Measurements from ENCODE around the gene CYBA.

Gene CYBA

DNA sequence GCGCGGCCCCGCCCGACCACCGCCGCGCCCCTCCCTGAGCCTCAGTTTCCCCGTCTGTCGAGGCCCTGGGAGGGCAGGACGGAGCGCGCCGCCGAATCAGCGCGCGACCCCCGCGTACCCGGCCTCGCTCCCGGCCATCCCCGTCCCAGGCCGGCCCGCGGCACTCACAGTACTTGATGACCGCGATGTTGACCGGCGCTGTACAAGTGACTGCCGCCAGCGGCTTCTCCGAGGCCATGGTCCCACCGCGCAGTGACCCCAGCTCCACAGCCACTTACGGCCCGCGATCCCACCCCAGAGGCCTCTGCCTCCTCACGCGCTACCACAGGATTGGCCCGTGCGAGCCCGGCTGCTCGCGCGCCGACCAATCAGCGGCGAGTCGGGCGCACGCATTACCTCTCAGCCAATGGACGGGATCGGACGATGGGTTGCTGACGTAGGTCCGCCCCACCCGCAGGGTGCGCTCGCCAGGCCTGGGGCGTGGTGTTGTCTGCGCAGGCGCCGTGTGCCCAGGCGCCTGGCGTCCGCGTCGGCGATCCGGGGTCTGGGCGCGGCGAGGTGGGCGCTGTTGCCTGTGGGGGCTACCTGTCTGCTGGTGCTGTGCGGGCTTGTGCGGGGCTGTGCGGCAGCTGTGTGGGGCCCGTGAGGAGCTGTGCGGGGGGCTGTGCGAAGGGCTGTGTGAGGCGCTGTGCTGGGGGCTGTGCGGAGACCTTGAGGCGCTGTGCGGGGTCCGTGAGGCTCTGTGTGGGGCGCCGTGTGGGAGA is 12.2 kb upstream of the CYBA start, which contains the start of gene MVD:
Gene MVD, minus strand, starts transcription at position 249 of the 764 bp plus-strand sequence. Its CDS starts 11 bp downstream, at position 238.
- DNase-seq (ENCODE audit: low read depth, low spot score) = peak; percentile 95

GRCh38 chr16:88662222-88662842 is 11.5 kb upstream of the CYBA start:
- DNase-seq (ENCODE audit: low read depth, low spot score) = no peak

GRCh38 chr16:88661468-88661867 is 10.6 kb upstream of the CYBA start:
- no peak for DNase-seq (ENCODE audit: low read depth, low spot score)

DNA sequence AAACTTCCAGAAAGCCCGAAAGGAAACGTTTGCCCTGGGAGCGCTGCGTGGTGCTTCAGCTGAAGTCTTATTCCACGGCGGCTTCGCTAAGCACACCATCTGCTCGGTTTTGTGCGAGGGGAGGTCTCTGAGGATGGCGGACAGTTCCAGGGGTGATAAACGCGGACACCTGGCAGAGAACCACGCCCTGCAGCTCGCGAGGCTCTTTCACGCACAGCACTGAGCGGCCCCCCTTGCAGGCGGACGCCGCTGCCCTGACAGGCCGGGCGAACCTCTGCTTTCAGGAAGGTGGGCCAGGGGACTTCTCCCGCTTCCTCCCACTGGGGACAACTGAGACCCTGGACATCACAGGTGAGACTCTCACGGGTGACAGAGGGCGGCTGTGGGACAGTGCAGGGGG is 8.3 kb upstream of the CYBA start:
- DNase-seq (ENCODE audit: low read depth, low spot score) = no peak

DNA sequence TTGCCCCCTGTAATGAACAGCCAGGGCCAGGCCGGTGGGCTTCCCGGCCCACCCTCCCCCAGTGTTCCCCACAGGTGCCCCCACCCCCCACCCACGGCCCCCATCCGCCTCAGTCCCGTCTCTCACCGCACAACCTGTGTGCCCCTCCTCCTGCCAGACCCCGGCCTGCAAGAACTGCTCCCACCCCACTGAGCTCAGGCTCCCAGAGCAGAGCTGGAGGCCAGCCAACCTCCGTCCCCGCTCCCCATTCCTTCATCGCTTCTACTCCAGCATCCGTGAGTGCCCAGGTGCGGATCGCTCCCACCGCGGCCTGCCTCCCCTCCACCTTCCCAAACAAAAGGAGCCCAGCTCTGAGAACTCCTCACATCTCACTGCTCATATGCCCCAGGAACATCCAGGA is 7.9 kb upstream of the CYBA start:
- DNase-seq (ENCODE audit: low read depth, low spot score) = no peak

DNA sequence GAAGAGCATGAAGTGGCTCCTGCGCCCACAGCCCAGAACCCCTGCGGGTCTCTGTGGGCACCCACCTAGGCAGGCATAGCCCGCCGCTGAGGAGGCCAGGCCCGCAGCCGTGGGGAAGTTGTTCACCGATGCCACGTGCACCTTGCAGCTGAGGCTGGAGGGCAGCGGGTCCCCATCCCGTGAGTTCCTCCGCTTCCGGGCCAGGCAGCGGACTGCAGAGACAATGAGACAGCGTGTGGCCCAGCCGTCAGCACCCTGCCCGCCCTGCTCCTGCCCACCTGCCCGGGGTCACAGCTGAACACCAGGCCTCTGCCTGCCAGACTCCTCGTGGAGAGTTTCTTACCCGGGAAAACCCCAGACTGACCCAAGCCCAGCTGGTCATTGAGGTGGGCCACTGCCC is 6.5 kb upstream of the CYBA start:
- DNase-seq (ENCODE audit: low read depth, low spot score) = no peak

DNA sequence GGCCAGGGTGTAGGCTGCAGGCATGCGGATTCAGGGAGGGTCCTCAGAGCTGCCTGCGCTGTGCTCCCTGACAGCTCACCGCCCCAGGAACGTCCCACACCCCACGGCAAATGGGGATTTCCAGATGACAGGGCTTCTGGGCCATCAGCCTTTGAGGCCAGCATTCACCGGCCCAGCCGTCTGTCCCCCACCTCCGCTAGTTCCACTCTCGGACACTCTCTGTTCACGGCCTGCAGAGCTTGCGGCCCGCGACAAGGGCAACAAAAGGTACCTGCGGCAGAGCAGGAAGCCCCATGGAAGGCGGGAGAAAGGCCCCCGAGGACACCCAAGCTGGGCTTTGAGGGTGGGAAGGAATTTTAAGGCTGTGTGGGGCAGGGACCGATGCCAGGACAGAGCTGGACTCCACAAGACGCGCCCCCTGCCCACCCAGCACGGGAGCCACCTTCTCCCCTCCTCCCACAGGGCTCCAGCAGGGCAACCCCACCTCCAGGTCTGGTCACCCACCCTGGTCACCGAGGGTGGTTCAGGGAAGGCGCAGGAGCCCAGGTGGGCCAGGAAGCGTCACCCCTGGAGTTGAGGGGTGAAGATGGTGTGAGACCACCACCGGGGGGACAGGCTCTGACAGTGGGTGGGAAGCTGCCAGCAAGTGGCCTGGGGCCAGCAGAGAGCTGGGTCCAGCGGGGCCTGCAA is 5.6 kb upstream of the CYBA start:
- DNase-seq (ENCODE audit: low read depth, low spot score) = no peak

- no peak for DNase-seq (ENCODE audit: low read depth, low spot score)
These were observed 5.0 kb upstream of the CYBA start for GRCh38 chr16:88655733-88656281.

- no peak for DNase-seq (ENCODE audit: low read depth, low spot score)
These were observed 4.3 kb upstream of the CYBA start for GRCh38 chr16:88655053-88655732.

GRCh38 chr16:88654363-88655052 is 3.7 kb upstream of the CYBA start:
- no peak for DNase-seq (ENCODE audit: low read depth, low spot score)

- DNase-seq (ENCODE audit: low read depth, low spot score) = no peak
These were observed 2.9 kb upstream of the CYBA start for GRCh38 chr16:88653596-88654362.

- no peak for DNase-seq (ENCODE audit: low read depth, low spot score)
These were observed 2.2 kb upstream of the CYBA start for GRCh38 chr16:88653101-88653500.

DNA sequence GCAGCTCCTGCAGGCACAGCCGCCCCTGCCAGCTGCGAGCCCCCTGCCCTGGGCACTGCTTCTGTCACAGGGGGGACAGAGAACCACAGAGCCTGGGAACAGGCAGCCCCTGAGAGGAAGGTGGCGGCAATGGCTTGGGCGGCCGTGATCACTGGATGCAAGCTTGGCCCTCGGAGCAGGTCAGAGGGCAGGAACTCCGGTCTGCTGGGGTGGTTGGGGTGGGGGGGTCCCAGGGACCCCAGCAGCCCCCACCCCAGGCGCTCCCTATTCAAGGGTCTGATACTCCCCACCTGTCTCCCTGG is 1.9 kb upstream of the CYBA start:
- no peak for DNase-seq (ENCODE audit: low read depth, low spot score)

- no peak for DNase-seq (ENCODE audit: low read depth, low spot score)
These were observed 1.3 kb upstream of the CYBA start for GRCh38 chr16:88651989-88652761.

- DNase-seq (ENCODE audit: low read depth, low spot score) = no peak
These were observed 579 bp upstream of the CYBA start for GRCh38 chr16:88651276-88651988.

DNA sequence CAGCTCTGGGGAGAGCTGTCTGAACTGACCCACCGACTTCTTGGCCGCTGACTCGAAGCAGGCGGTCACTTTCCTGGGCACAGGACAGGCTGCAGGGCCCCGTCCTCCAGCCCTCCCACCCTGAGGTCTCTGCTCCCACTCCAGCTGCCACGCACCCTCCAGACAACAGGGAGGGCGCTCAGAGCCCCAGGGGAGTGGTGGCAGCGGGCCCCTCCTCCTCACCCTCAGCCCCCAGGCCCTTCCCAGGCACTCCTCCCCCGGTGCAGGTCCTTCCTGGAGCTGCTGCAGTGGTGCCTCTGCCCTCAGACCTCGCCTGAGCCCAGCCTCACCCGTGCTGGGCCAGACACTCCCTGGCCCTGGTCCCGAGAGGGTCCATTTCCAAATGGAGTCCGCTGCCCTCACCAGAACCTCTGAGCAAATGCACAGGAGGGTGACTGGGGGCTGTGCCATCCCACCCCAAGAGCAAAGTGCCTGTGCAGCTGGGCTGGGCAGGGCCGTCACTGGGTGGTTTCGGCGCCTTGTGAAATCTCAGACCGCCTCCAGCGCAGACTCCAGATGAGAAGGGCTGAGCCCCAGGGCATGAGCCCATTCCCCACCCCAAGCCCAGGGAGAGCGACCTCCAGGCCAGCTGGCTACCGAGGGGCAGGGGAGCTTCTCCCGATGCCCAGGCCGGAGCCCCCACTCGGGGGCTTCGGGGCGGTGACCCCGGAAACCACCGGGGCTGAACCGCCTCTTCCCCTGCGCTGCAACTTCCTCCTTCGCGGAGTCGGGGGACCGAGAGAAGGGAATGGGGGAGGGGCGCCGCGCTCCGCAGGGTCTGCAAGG is 717 bp downstream of the CYBA start:
- no peak for DNase-seq (ENCODE audit: low read depth, low spot score)

GRCh38 chr16:88649195-88649923 is 1.5 kb downstream of the CYBA start:
- no peak for DNase-seq (ENCODE audit: low read depth, low spot score)
